ENCODE results near the gene ETV6.

Gene ETV6

DNA sequence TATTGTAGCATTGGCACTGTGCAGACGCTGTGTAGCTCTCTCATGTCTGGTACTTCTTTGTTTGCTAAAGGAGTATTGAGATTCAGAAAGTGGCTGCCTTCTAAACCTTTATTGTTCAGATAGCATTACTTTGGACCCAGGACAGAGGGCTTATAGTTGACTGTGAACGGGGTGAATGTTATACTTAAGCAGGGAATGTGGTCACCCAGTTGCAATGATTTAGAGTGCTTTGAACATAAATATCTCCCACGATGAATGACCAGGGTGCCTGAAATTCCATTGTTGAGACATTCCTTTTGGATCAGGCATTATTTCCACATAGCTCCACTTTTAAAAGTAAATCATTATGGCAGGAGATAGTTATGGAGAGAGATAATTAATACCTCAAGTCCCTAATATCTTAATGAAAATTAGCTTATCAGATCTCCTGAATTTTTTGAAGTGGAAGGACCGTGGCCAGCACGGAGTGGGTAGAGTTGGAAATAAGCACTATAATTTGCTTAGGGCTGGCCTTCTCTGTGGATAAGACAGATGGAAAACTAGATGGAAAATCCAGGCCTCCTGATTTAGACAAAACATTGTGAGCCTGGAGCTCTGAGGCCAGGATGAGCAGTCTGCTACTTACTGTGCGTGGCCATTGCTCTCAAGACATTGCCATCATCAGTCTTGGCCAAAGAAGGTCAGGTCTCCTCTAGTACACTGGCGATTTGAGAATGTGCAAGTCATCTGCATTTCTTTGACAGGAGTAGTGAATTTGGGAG is 114.5 kb downstream of the ETV6 start:
- no peak for DNase-seq

DNA sequence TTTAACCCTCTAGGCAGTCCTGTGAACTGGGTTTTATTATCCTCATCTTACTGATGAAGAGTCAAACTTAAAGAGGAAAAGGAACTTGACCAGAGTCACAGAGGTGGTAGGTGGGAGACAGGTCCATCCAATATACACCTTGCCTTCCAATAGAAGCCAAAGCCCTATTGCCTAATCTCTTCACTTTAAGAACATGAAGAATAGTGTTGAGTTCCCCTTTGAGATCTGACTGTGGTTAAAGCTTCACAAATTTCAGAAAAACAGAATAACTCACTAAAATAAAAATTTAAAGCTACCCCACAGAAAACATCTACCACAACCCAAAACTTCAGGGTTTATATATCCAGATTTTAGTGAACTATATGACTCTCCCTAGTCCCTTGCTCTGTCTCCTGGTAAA is 115.4 kb downstream of the ETV6 start:
- no peak for DNase-seq

DNA sequence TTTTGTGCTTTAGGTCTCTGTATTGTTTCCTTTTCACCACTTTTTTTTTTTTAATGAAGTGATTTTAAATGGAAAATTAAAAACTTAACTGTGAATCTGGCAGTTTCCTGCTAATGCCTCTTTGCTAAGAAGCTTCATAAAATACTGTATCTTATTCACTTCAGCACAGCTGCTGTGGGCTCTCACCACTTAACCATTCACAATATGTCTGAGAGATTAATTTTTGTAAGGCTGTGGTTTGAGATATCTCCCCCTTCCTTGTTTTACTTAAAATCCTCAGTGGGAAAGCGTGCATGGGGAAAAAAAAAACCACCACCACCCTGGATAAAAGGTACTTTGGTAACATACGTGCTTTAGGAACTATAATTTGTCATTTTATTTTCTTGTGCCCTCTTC is 115.9 kb downstream of the ETV6 start:
- DNase-seq = no peak

DNA sequence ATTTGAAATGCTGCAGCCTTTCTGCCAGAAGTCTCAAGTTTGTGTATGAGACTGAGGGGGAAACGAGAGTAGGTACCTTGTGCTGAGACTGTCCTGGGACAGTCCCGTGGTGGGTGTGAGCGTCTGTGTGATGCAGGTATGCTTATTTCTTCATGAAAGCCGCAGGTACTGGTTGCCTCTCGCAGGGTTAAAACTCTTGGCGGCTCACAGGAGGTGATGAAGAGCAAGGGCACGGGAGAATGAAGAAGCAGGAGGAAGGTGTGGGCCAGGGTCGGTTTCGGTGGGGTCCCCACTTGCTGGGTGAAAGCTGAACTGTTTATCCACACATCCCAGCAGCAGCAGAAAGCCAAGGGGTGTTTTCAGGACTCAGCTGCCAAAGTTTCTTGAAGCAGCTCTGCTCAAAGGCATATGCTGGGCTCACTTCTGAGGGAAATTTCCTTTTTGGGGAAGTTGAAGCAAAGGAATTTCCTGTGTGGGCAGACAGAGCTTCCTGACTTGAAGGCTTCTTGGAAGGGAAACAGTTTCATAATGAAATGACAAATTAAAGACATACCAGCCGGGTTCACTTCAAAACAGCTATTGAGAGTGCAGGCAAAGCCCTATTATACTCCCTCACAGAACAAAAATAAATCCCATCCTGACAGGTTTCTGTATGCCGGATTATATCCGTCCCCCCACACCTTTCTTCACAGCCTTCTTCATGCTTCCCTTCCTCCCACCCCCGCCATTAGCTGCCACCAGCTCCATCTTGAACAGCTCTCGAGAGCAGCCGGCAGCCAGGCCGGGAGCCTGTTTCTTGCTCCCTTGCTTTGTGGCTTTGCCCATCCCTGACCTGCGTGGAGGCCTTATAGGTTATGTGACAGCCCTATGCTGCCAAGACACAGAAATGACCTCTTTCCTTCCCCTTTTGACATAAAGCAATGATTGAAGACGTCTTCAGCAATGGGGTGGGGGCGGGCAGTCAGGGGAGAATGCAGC is 116.6 kb downstream of the ETV6 start:
- no peak for DNase-seq

DNA sequence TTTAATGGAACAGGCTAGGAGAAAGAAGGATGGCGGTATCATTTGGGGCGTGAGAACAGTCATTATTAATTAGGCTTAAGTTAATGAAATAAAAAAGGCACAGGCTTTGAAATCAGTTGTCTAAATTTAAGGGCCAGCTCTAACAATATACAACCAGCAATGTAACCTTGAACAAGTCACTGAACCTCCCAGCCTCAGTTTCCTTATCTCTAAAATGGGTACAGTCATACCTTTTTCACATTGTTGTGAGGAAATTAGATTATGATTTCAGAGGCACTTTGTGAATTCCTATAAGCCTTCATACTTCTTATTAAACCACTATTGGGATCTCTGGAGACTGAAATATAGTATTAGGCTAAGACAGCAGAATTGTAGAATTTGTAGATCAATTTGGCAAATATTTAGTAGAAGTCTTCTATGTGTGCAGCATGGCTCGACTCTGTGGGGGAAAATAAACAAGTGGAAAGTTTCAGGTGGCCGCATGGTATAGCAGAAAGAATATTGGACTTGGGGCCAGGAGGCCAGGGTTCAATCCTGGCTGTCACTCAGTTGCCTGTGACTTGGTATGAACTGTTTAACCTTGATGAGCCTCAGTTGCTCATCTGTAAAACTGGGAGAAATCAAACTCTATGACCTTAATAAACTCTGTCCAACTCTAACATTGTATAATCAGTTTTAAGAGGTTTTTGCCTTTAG is 117.7 kb downstream of the ETV6 start:
- no peak for DNase-seq

DNA sequence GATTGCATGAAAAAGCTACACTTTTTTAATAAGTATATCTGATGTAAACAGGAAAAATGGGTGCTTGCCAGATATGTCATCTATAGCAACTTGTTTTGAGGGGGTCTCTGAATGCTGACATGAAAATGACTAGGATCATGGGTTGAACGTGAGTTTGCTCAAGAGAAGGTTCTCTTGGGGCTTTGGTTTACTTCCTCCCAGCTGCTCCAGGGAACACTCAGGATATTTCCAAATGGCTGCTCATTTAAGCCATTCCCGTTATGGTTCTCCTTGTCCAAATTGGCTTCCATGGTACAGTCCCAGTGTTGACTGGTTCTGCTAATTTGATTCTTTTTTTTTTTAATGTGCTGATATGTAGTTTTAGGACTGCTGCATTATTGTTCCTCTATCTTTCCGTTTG is 118.3 kb downstream of the ETV6 start:
- no peak for DNase-seq

DNA sequence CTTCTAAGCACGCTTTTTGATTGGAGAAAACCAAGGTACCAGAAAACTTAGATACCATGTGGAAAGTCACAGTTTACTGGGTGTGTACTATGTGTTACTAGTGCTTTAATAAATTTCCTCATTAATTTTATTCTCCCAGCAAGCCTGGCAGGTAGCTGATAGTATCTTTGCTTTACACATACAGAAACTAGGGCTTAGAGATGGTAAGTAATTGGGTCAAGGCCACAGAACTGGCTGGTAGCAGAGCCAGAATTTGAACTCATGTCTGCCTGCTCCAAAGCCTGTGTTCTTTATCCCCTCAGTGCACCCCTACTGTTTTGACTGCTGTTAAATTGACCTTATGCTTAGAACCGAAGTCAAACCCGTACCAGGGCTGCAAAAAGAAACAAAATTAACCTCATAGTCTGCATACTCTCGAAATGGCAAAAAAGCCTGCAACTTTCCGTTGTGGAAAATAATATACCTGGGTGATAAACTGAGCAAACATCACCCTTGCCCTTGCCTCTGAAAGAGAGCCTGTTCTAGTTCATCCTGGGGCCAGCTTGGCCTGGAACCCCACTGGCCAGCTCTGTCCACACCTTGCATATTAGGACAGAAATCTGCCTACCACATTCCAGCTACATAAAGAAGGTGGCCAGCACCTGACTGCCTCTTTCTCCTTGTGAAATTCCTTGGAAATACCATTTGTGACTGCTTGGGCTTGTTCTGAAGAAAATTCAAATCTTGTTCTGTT is 118.9 kb downstream of the ETV6 start:
- no peak for DNase-seq

DNA sequence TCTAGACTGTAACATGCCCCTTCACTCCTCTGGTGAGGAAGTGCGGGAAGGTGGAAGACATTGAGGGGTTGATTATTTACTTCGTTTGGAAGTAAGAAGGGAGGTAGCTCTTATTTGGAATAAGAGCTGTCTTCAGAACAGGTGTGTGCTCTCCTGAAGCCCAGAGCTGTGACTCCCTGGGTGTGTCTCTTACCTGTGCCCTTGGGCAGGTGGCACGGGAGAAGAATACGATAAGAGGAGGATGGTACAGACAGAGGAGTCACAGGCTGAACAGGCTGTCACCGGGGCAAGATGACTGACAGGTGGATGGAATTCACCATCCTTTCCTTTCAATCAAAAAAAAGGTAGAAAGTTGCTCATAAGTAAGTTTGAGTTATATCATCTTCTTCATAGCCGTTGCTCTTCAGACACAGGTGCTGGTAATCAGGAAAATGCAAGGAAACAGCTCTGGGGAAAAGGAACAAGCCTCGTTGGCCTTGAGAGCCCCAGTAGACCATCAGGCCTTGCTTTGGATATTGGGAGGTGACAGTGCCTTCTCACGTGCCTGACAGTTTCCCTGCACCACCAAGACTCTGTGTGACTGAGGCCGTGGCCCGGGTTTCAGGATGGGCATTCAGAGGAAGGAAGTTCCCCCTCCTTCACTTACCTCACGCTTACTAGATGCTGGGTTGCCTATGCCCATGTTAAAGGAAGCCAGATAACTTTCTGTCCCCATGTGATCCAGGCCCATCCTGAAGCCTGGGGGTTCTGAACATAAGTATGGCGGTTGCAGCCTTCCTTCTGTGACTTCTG is 120.4 kb downstream of the ETV6 start:
- no peak for DNase-seq

DNA sequence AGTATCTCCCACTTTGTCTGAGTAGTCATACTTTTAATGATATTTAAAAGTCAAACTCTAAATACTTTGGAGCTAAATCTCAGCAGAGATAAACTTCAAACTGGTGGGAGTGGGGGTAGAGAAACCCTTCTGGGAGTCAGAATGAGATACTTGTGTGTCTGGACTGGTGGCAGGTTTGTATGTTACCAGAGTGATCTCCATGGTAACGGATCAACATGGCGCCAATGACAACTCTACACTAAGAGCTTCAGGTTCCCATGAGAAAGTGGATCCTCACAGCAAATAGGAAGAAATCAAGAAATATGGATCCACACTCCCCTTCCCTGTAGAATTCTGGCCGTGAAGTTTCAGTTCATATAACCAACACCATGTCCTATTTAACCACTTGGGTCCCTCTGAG is 121.9 kb downstream of the ETV6 start:
- peak; percentile 24 for DNase-seq

DNA sequence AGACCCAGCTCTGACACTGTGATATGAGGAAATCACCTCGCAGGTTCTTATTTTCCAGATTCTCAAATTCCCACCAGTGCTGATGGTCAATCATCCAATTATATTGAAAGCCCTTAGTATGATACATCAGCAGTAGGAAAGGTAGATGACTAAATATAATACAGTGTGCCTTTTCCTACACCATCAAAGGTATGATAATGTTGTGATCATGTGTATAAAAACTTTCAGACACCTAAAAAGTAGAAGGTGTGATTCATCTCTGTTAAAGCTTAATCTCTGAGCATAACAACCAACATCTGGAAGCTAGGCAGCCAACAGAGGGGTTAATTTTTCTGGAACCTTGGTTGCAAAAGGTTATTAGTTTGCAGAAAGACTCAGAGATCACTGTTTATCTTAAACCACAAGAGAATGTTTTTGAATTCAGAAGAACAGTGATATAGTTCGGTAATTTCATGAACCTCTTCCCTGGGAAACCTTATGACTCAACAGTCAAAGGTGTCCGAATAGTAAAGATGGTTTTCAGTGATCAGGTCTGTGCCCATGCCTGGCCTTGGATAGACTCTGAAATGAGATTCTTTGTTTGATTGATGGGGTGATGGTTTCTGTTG is 122.5 kb downstream of the ETV6 start:
- no peak for DNase-seq

DNA sequence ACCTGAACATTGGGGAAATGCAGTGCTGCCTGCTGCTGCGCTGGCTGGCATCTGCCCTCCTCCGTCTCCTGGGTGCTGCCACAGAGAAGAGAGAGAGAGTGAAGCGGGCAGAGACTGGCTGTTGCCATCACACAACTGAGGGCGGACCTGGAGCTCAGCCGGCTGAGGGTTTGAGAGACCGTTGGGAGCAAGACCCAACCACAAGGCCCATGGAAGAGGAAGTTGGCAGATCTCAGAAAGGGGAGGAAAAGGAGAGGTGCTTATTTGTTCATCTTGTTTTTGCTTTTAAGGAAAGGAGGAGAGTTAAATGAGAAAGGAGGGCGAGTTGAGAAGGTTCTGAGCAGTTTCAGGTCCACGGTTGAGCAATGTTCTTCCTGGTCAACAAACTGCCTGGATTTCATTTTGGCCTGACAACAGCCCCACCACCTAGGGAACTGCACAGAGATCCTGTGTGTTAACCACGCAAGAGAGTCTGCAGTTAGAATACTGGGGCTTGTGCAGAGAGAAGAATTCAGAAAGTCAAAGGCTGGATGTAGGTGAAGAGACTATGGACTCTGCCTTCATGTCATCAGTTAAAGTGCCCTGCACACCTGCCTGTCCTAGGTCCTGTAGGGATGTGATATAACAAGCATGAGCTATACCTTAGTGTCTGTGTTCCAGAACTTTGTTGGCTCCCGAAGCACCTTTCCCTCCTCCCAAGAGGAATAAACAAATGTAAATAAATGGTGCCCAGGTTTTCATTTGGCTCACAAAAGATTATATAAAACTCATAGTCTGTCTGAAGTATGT is 124.6 kb downstream of the ETV6 start:
- DNase-seq = no peak

DNA sequence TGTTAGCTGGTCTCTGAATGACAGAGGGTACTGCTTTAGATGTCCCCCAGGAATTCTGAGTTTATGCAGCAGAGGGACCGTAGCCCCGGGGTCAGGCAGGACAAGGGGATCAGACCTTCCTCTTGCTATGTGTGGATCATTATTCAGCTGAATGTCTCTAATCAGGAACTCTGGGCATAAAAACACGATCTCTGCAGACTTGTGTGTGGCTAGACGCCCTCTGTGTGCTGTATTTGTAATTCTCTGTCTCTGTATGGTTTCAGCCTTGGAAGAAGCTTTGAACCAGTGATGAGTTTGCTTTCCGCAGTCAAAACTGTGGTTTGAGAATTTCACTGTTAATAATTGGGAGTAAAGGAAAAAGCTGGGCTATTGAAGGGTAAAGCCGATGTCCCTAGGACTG is 125.3 kb downstream of the ETV6 start:
- DNase-seq = no peak

DNA sequence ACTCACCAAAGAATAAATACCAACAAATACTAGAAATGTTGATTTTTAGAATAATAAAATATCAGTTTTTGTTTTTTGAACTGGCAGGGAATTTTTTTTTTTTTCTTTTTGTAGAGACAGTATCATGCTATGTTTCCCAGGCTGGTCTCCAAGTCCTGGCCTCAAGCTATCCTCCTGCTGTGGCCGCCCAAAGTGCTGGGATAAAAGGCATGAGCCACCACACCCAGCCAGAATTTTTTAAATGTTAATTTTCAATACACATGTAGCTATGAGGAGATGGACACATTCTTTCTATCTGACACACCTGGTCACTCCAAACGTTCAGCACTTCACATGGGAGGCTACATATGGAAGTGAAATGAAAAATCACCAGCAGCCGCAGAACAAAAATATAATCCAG is 126.8 kb downstream of the ETV6 start:
- DNase-seq = no peak

DNA sequence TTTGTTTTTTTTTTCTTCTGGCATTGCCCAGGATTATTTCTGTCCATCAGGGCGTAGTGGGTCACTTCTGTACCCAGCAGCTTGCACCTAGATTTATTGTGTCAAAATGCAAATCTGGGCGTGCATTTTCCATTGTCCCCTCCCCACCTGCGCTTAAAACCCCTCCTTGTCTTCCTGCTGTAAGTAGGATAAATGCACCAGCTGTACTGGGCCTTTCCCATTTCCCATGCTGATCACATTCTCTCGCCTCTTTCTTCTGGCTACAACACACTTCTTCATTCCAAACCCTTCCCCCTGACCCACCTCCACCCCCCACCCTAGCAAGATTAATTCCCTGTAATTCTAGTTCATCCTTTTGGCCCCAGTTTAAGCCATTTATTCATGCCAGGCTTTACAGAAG is 128.0 kb downstream of the ETV6 start:
- DNase-seq = no peak

DNA sequence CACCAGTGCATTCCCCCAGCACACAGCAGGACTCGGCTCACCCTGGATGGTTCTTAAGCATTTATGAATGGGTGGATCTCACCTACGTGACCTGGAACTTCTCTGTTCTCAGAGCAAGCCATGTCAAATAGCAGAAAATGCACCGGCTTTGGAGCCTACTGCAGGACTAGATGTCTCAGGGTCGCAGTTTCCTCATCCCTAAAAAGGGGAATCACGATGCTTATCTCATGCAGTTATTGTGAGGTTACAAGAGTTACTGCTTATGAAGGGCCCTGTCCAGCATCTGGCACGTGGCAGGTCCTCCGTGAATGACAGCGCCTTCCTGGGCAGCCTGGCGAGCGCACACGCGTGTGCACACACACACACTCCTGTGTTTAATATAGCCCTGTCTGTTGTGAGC is 128.5 kb downstream of the ETV6 start:
- DNase-seq = no peak

DNA sequence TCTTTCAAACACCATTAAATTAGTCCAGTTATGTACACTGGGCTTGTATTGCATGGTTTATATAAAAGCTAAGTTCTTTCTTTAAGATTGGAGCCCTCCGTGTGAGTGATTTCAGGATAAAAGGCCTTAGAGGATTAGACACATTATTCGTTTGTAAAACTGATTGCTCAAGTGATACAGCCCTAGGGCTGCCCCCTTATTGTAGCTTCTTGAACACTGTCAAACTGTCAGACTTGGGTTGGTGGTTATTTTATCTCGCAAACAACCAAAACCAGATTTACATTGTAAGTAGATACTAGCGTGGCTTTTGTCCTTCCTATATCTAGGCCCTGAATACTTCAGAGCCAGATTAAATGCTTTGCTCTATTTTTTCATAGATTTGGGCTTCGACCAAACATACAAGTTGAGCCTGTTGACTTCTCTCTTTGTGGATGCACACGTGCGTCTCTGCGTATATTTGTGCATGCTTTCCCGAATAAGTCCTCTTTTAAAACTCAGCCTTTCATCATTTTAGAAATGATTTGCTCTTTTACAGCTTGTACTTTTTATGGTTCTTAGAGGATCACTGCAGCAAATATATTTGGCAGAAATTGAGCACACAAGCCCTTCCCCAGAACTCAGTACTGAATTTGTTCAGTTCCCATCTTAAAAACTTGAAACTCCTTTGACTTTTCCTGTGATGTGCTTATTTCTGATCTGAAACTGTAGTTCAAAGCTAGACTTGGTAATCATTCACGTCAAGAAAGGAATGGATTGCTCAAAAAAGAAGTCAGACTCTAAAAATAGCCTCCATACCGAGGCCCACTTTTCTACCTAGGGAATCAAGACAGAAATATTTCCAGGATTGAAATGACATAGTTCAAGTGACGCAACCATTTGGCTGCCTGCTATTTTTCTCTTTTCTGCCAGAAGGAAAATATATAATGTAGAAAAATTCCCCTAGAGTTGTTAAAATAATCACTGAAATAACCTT is 129.5 kb downstream of the ETV6 start:
- no peak for DNase-seq

DNA sequence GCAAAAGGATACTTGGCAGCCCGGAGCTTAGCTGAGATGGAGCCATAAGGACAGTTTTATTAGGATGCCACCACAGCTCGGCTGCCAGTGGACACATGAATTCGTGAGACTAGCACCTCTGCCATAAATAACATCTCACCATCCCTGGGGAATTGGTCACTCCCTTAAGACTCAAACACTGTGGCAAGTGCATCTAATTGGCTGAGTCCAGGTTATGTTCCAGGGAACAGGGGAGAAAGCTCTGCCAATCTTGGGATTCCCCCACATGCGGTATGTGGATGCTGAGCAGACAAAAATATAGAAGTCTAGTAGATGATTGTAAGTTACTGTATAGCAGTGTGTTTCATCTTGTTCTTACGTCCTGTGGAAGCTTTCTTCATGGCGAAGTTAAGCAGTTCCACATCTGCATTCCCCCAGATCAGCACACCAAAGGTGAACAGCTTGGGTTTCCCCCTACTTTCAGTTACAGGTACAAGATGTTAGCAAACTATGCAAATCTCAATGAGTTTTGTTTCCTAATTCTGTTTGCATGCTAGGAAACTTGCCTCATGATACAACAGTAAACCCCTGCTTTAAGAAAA is 131.1 kb downstream of the ETV6 start:
- no peak for DNase-seq

DNA sequence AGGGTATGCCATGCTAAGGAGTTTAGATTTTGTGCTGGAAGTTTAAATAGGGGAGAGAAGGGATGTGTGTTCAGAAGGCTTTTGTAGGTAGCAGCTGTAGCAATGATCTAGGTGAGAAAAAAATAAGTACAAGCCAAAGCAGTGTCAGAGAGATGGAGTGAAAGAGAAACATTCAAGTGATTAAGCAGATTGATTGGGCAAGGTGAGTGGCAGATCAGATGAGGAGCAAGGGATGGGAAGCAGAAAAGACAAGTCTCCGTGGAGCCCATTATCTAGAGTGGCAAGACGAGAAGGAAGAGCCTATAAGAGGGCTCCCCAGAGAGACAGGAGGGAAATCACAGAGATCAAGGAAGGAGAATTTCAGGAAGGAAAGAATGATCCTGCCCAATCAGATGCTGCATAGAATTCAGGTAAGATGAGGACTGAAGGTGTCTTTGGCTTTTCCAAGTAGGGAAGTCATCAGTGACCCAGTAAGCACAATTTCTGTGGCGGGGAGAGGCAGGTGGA is 133.5 kb downstream of the ETV6 start:
- DNase-seq = no peak

DNA sequence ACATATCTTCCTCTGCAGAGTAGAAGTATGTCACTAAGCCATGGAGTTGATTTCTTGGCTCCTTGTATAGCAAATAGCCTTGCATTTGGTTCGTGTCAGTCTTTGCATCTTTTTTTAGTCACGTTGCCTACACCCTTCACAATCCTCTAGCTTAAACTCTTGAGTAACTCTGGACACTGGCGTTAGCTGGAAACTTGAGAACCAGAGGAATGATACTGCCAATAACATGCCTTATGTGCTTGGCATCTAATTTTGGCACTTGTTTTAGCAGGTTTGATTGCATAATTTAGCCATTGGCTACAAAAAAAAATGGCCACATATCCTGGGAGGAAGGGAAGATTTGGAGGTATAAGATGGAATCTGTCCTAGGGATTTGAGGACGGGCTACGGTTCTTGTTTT is 136.2 kb downstream of the ETV6 start:
- DNase-seq = no peak
